ENCODE measurements around the gene KRTAP5-5. TPM values are rescaled to one million over a fixed set of nuclear protein-coding genes. Genes with fewer than 3 reads are reported as not detected.

The KRTAP5-5 gene
- total and polyA plus RNA-seq, 2 of the 8 experiments (the other 6 are each of a cell fraction or from before 2014, with no cell fraction given), result 0.09 TPM; not detected in 1

DNA sequence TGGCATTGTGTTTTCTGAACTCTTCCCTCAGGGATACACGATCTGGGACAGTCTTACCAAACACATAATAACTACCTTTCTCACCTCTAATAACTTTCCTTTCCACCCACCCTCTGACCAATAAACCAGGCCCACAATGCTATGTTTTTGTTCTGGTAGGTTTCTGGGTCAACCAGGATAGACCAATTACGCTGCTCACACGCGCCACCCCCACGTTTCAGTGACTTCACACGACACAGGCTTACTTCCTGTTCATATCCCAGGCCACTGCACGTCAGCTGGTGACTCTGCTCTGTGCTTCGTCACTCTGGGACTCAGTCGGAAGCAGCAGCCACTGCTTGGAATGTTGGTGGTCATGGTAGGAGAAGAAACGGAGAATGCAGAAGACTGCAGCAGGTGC, 10.1 kb upstream of the KRTAP5-5 start:
- no peak overlapping the region for H3K4ac ChIP-seq (replicated peaks; ENCODE audit: insufficient read length, low read depth, low read length)
- H3K14ac ChIP-seq (ENCODE audit: insufficient read length), result no peak overlapping the region
- no peaks in the 10 kb centered on the region for H4K20me1 ChIP-seq (replicated peaks in 1 of 2; ENCODE audit: control insufficient read depth in 1 of 2, insufficient read depth in 2 of 2, low read length in 2 of 2)
- H2BK12ac ChIP-seq (ENCODE audit: low read depth, low read length), result no peak overlapping the region
- H3K4me3 ChIP-seq (ENCODE audit: extremely low read depth in 1 of 4, insufficient read depth in 2 of 4, low read depth in 3 of 4, low read length in 4 of 4), result no peak overlapping the region
- H2BK20ac ChIP-seq (ENCODE audit: low read length), result no peak overlapping the region
- no peak overlapping the region for H3K27ac ChIP-seq (ENCODE audit: low read depth, low read length)
- no peak for DNase-seq (ENCODE audit: low read depth in 1 of 2, low spot score in 2 of 2)
- no peaks in the 10 kb centered on the region for H3K9me3 ChIP-seq (ENCODE audit: insufficient read depth in 2 of 2, low read depth in 1 of 2, low read length in 1 of 2)
- no peak overlapping the region for H3K56ac ChIP-seq (replicated peaks; ENCODE audit: insufficient read length, low read depth, low read length)
- no peak overlapping the region for H4K91ac ChIP-seq (replicated peaks; ENCODE audit: insufficient read length, low read length)
- H3K4me2 ChIP-seq (ENCODE audit: insufficient read depth in 1 of 2, low read depth in 2 of 2, low read length in 2 of 2), result no peak overlapping the region
- 81% methylated on average over 10 of the region's 10 CpGs; no CpG with 5 or more reads in 1 of the 2 experiments for WGBS, 2 experiments (ENCODE audit: extremely low coverage in 1 of 2, insufficient coverage in 1 of 2, insufficient read length in 1 of 2, insufficient replicate concordance in 2 of 2, low coverage in 1 of 2, low lambda C conversion rate in 2 of 2, missing lambda C conversion rate in 1 of 2)
- ChIA-PET POLR2A (ENCODE audit: partially characterized antibody) (interaction anchor here (0.6 to 0.7 kb wide), 2 partner anchors 277 to 541 kb away, joined by 3 to 4 read pairs; no protein-coding TSS in a partner anchor), CTCF (ENCODE audit: partially characterized antibody) (interaction anchor here (0.7 to 4.4 kb wide), 5 partner anchors 10 to 455 kb away, joined by 3 to 22 read pairs (median 4); no protein-coding TSS in a partner anchor)
- H3K79me2 ChIP-seq (ENCODE audit: control insufficient read depth in 1 of 2, insufficient read depth in 2 of 2, low read length in 2 of 2), result no peaks in the 10 kb centered on the region
- FAIRE-seq, result no peak
- H2AK5ac ChIP-seq (ENCODE audit: low read depth, low read length), result no peak overlapping the region
- H3K27me3 ChIP-seq (replicated peaks in 1 of 4; ENCODE audit: control insufficient read depth in 3 of 4, extremely low read depth in 1 of 4, insufficient read depth in 3 of 4, low read length in 3 of 4), result no peaks in the 10 kb centered on the region
- H4K5ac ChIP-seq (ENCODE audit: insufficient read length, low read depth, low read length), result no peak overlapping the region
- no peak overlapping the region for H2BK5ac ChIP-seq (ENCODE audit: low read depth, low read length)
- H4K8ac ChIP-seq (ENCODE audit: extremely low read depth, insufficient read depth, low read length), result no peak overlapping the region
- H2BK120ac ChIP-seq (replicated peaks; ENCODE audit: low read depth, low read length), result no peak overlapping the region
- H3K4me1 ChIP-seq (replicated peaks in 1 of 4; ENCODE audit: control insufficient read depth in 3 of 4, insufficient read depth in 4 of 4, low read length in 3 of 4), result no peaks in the 10 kb centered on the region; a peak in 1 of 7 replicates
- H3K9ac ChIP-seq (replicated peaks in 1 of 4; ENCODE audit: extremely low read depth in 1 of 4, low read depth in 3 of 4, low read length in 3 of 4), result no peak overlapping the region
- H2BK15ac ChIP-seq (ENCODE audit: low read length), result no peak overlapping the region
- H3K79me1 ChIP-seq (ENCODE audit: low read depth, low read length), result no peaks in the 10 kb centered on the region
- no peak overlapping the region for H3K18ac ChIP-seq (ENCODE audit: extremely low read depth, low read length)
- H3K36me3 ChIP-seq (ENCODE audit: control insufficient read depth in 2 of 4, insufficient read depth in 4 of 4, low read length in 3 of 4), result no peaks in the 10 kb centered on the region
- H2AFZ ChIP-seq (ENCODE audit: low read length), result no peak overlapping the region
- no peak overlapping the region for H3K23ac ChIP-seq (ENCODE audit: insufficient read length)
- no peaks in the 10 kb centered on the region for H3K23me2 ChIP-seq (ENCODE audit: low read depth, low read length)
- TF ChIP-seq POLR2A (IDR thresholded peaks at IDR 0.05; ENCODE audit: control extremely low read depth in 1 of 2, low read depth in 2 of 2, low read length in 2 of 2) (no peak), EGR1 (IDR thresholded peaks at IDR 0.05; ENCODE audit: borderline replicate concordance, low read depth, low read length) (no peak), JUN (IDR thresholded peaks at IDR 0.05; ENCODE audit: low read depth, low read length) (no peak), TAF7 (optimal IDR thresholded peaks at IDR 0.05; ENCODE audit: borderline replicate concordance, low read depth, low read length) (no peak), RNF2 (IDR thresholded peaks at IDR 0.05; ENCODE audit: borderline replicate concordance, low read depth, low read length, missing control alignments, poor library complexity, severe bottlenecking) (no peak)
